NCI-H2171 treated with DMSO at 0.1 percent for 48 hours (cell line): ENCODE results near the gene CLIC4.
"Not testable (repeated sequence)": the region's sequence is repeated elsewhere in the genome, so short reads cannot be mapped to it uniquely, and the experiment has no call there.

Experiments
- DNase-seq: peaks from one replicate; lab custom pipeline; 2025; lab: John Stamatoyannopoulos, UW

Gene CLIC4

DNA sequence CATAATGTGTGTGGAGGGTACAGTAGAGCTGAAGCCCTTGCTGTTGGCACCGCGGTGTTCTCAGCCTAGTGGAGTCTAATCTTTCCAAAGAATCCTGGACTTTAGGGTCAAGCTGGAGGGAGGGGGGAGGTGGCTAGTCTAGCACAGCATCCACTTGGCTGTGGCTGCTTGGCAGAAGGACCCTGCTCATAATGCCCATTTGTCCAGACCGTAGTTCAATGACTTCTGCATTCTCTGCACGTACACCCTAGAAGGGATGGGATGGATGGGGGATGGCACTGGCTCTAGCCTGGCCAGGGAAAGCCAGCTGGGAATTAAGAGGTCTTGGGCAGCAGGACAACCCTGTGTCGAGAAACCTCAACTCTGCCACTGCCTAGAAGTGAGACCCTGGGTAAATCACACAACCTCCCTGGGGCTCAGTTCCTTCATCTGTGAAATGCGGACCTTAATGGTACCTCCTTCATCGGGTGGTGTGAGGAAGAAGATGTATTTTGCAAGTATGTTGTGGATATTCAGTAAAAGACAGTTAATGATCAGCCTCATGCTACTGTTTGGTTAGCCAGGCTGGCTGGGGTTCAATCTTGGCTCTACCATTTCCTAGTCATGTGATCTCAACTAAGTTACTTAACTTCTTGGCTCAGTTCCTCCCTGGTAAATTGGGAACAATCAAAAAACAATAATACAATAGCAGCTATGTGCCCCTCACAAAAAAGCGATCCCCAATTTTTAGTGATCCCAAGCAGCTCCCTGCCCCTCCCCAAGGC, 27.2 kb upstream of the CLIC4 start:
- no peak for DNase-seq

- no peak for DNase-seq
These were observed 25.1 kb upstream of the CLIC4 start for GRCh38 chr1:24720152-24720551.

- DNase-seq: no peak
These were observed 23.7 kb upstream of the CLIC4 start for GRCh38 chr1:24721533-24721932.

- not testable (repeated sequence) for DNase-seq
These were observed 22.9 kb upstream of the CLIC4 start for GRCh38 chr1:24722073-24723035.

- DNase-seq: no peak
These were observed 20.7 kb upstream of the CLIC4 start for GRCh38 chr1:24724345-24725208.

GRCh38 chr1:24725209-24725651, 20.0 kb upstream of the CLIC4 start:
- DNase-seq: no peak

DNA sequence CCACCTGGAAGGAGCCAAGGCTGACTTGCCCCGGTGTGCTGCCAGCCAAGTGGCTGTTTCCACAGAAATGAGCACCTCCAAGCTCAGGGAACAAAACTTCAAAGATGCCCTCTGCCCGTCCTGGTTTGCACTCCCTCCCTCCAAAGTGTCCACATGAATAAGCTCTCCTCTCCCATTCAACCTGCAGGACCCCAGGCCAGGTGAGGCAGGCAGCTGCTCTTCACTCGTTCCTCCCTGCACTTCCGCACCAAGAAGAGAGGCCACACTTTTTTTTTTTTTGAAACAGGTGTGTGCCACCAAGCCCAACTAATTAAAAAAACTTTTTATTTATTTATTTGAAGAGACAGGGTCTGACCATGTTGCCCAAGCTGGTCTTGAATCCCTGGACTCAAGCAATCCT, 18.5 kb upstream of the CLIC4 start:
- no peak for DNase-seq

- no peak for DNase-seq
These were observed 17.6 kb upstream of the CLIC4 start for GRCh38 chr1:24727501-24728216.

DNA sequence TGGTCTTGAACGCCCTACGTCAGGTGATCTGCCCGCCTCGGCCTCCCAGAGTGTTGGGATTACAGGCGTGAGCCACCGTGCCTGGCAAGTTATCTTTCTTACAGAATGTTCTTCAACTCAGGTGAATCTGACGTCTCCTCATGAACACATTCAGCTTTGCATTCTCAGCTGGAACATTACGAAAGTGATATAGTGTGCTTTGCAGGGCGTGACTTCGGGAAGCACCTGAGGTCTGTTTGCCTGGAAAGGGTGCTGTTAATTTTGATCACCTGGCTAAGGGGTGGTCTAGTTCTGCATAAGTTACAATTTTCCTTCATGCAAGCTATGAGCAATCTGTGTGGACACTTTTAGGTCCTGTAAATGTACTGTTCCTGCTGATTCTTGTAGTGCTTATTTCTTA, 16.3 kb upstream of the CLIC4 start:
- DNase-seq: no peak

GRCh38 chr1:24732186-24732885, 12.9 kb upstream of the CLIC4 start:
- no peak for DNase-seq

- not testable (repeated sequence) for DNase-seq
These were observed 11.9 kb upstream of the CLIC4 start for GRCh38 chr1:24733342-24733741.

DNA sequence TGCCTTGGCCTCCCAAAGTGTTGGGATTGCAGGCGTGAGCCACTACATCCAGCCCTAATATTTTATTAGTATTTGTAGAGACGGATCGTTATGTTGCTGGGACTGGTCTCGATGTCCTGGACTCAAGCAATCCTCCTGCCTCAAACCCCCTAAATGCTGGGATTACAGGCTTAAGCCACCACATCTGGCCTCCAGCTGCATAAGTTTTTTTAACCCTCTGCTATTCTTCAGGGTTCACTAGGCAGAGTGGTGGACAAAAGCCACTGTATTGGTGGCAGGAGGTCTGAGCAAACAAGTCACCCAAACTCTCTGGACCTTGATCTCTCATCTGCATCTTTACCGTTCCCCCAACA, 10.1 kb upstream of the CLIC4 start:
- DNase-seq: no peak

GRCh38 chr1:24735509-24736375, 9.5 kb upstream of the CLIC4 start:
- peak; percentile 61 for DNase-seq

DNA sequence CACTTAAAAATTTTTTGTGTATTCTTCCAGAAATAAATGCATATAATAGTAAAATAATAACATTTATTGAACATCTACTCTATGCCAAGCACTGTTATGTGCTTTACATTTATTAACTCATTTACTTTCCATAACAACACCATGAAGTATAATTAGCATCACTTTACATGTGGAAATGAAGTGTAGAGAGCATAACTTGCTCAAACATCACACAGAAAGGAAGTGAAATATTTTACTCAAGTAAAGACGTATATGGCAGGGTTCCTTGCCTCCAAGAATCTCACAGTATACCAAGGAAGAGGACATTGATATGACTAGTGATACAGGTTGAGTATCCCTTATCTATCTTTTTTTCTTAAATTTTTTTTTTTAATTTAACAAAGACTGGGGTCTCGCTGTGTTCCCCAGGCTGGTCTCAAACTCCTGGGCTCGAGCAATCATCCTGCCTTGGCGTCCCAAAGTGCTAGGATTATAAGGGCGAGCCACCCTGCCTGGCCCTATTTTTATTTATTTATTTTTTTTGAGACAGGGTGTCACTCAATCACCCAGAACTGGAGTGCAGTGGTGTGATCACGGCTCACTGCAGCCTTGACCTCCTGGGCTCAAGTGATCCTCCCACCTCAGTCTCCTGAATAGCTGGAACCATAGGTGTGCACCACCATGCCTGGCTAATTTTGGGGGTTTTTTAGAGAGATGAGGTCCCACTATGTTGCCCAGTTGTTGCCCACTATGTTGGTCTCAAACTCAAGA, 7.7 kb upstream of the CLIC4 start:
- no peak for DNase-seq

DNA sequence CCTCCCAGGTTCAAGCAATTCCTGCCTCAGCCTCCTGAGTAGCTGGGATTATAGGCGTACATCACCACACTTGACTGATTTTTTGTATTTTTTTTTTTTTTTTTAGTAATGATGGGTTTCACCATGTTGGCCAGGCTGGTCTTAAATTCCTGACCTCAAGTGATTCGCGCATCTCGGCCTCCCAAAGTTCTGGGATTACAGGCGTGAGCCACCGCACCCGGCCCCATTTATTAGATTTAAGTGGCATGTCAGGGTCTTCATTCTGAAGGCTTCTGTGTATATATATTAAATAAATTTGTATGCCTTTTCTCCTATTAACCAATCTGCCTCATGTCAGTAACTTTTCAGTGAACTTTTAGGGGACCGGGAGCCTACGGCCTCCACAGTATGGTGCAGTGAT, 6.0 kb upstream of the CLIC4 start:
- no peak for DNase-seq

DNA sequence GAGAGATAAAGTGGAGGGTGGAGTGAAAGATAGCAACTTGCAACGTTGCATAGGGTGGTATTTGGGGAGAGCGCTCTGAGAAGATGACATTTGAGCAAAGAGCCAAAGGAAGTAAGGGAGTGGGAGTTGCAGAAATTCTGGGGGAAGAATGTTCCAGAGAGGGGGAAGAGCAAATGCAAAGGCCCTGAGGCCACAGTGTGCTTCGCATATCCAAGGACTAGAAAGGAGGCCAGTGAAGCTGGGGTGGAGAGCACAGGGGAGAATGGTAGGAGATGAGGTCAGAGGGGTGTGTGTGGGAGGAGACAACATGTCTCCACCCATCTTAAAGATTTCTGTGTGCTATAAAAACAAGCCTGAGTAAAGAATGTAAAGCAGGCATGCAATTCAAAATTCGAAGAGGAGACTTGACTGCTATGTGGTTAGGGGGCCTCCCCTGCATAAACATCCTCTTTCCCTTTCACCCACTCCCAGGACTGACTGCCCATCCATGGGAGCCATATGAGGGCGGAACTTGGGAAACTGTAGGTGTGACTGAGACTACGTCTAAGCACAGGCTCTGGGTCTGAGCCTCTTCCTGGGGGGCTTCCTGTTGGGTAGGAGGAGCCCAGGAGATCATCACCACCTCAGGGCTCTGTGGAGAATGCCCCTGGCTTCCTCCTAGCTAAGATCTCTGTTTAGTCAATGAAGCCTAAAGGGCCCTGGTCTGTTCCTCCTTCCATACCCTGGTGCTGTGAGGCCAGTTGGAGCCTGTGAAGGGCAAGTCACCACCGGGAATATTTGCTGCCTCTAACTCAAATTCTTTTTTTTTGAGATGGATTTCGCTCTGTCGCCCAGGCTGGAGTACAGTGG, 2.9 kb upstream of the CLIC4 start:
- DNase-seq: no peak

DNA sequence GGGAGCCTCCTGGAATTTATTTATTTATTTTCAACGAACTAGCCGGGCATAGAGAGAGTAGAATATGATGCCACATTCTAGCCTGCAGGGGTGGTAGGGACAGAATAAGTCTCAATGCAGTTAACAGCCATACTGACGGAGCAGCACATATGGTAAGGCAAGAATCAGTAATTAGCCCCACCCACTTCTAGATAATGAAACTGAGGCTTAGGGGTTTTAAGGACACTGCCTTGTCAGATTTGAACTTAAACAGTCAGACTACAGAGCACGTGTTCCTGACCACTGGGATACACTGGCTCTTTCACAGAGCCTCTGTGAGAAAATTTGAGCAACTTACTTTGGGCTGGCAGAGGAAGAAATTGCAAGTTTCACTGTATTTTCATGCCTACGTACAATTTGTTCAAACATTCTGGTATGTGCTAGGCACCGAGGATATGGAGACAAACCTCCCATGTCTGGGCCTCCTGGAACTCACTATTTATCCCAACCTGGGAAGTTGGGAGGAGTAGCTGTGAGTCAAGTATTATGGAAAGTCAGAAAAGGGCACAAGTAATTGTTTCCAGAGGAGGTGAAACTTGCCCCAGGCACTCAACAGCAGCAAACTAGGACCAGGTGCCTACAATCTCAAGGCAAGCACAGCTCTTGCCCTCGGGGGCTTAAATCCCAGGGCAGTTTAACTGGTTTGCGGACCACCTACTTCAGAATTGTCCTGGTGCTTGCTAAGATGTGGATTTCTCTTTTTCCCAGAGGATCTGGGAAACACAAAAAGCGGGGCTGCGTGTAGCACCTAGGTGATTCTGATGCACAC, 1.6 kb upstream of the CLIC4 start:
- DNase-seq: peak; percentile 35
